22Rv1 (cell line): ENCODE measurements around the gene SLC6A1.

Experiments
- ZFX ChIP-seq: fragments of 450-650 bp; IDR thresholded peaks from 2 replicates; pipeline ENCODE4 v1.6.1; 2017; ENCODE audit warnings: antibody characterized with exemption, borderline replicate concordance
- TF ChIP-seq, protein P1 (sequence below): fragments of 450-650 bp; IDR thresholded peaks from 2 replicates; pipeline ENCODE4 v1.5.1; 2017; ENCODE audit warnings: mild to moderate bottlenecking

DNA sequence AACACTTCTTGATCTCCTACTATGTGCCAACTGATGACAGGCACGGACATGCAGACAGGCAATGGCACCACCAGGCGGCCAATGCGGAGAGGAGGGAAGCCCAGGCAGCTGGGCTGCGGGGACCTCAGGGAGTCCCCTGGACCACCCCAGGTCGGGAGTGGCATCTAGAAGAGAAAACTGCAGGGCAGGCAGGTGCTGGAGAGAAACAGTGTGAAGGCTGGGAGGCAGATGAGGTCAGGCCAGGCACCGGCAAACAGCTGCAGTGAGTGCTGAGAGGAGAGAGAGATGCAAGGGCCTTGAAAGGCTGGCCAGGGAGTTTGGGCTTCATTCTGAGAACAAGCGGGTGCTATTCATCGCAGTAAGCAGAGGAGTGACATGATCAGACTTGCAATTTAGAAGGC lies 29.1 kb downstream of the SLC6A1 start:
- TF ChIP-seq, protein P1, sequence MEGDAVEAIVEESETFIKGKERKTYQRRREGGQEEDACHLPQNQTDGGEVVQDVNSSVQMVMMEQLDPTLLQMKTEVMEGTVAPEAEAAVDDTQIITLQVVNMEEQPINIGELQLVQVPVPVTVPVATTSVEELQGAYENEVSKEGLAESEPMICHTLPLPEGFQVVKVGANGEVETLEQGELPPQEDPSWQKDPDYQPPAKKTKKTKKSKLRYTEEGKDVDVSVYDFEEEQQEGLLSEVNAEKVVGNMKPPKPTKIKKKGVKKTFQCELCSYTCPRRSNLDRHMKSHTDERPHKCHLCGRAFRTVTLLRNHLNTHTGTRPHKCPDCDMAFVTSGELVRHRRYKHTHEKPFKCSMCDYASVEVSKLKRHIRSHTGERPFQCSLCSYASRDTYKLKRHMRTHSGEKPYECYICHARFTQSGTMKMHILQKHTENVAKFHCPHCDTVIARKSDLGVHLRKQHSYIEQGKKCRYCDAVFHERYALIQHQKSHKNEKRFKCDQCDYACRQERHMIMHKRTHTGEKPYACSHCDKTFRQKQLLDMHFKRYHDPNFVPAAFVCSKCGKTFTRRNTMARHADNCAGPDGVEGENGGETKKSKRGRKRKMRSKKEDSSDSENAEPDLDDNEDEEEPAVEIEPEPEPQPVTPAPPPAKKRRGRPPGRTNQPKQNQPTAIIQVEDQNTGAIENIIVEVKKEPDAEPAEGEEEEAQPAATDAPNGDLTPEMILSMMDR = no peak
- TF ChIP-seq ZFX = no peak
